ENCODE measurements around the gene BCHE. TPM values are rescaled to one million over a fixed set of nuclear protein-coding genes. Genes with fewer than 3 reads are reported as not detected.

BCHE gene
- 1.5 and 1.7 TPM in 2 replicates for total RNA-seq (2014; rRNA removed; shearing (Covaris generic))

DNA sequence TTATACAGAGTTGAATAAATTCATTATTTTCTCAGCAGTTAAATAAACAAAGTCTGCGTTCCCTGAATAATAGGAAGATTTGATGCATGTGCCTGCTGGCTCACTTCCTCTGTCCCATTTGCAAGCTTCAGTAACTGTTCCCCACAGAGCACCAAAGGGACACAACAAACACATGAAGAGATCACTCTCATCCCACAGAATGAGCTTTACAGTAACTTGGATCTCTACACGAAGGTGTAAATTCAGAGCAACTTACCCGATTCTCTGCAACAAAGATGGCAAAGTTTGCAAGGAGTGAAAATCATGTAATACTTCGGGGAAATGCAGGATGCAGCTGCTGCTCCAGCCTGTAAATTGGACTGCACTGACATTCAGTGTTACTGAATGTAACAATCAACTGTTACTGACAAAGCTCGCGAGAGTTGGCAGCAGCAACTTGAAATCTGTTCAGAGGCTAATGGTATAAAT, at the start of gene BCHE:
Gene BCHE (minus strand): TSS at position 366 of the 468 bp plus-strand sequence. CDS start 6,390 bp downstream, outside the sequence.
- DNase-seq (ENCODE audit: low read depth): peak; percentile 36

GRCh38 chr3:165885558-165886270, 48.5 kb upstream of the BCHE start:
- DNase-seq (ENCODE audit: low read depth): no peak

GRCh38 chr3:165884518-165884917, 47.3 kb upstream of the BCHE start:
- DNase-seq (ENCODE audit: low read depth): no peak

GRCh38 chr3:165883863-165884478, 46.7 kb upstream of the BCHE start:
- peak; percentile 7 for DNase-seq (ENCODE audit: low read depth)

DNA sequence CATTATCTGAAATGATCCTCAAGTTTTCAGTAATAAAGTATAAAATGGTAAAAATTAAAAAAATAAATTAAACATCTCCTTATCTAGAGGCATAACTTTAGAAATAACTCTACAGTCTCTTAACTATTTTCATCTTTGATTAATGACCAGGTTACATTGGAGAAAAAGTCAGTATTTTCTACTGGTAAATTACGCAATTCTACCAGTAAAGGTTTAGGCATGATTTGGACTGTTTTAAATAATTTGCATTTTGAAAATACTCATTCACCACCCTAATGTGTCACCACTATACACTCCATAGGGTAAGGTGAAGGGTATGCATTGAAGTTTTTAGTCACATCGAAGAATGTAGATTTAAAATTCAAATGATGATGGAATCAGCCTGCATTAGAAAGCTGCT, 45.9 kb upstream of the BCHE start:
- DNase-seq (ENCODE audit: low read depth): no peak

GRCh38 chr3:165875644-165876043, 38.4 kb upstream of the BCHE start:
- no peak for DNase-seq (ENCODE audit: low read depth)

- peak; percentile 6 for DNase-seq (ENCODE audit: low read depth)
Measured at GRCh38 chr3:165874663-165875489, 37.7 kb upstream of the BCHE start.

GRCh38 chr3:165868088-165868487, 30.9 kb upstream of the BCHE start:
- no peak for DNase-seq (ENCODE audit: low read depth)

- DNase-seq (ENCODE audit: low read depth): no peak
Measured at GRCh38 chr3:165859061-165859460, 21.8 kb upstream of the BCHE start.

DNA sequence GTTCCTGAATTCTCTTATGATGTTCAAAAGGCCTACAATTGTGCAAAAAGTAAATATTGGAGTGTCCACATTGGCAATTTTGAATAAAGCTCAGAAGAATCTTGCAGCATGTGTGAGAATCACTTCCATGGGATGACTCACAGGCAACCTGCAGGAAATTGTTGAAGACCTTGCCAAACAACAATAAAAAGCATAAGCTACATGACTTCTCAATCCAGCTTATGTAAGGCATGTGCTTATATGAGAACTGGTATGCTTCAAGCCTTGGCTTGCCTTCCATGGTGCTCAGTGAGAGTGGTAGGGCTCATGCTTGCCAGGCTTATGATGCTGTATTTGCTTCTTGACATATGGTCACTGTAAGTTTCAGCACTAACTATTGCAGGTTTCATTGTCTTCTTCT, 18.4 kb upstream of the BCHE start:
- no peak for DNase-seq (ENCODE audit: low read depth)

- DNase-seq (ENCODE audit: low read depth): no peak
Measured at GRCh38 chr3:165854696-165855095, 17.5 kb upstream of the BCHE start.

GRCh38 chr3:165852711-165853110, 15.5 kb upstream of the BCHE start:
- DNase-seq (ENCODE audit: low read depth): no peak

GRCh38 chr3:165852191-165852590, 15.0 kb upstream of the BCHE start:
- DNase-seq (ENCODE audit: low read depth): no peak

- no peak for DNase-seq (ENCODE audit: low read depth)
Measured at GRCh38 chr3:165846056-165846455, 8.8 kb upstream of the BCHE start.

DNA sequence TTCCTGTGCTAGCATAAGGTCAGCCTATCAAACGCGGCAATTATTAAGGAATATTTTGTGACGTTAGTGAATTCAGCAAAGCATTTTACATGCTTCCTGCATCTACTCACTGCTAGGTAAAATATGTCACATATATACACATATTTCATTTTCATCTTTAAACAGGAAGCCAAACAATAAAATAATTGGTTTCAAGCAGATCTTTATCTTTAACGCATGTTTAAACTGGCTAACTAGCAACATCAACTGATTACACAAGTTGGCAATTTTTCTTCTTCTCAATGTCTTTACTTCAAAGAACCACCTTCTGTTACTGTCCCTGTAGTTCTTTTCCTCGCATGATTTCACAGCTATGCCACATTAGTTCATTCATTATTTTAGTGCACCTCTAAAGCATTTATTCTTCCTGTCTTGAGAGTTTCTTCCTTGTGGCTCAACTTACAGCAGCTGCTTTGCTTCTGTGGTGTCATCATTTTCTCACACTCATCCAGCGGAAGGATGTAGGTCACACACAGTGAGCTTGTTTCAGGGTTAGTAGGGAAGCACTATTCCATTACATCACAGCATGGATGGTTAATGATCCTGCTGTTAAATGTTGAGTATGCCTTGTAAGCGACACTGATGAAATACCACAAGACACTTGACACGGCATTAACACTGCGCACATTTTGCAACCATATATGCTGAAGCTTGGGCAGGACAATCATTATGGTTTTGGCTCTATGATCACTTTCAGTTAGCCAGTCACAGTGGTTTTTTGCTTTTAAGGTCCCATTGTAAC, 2.3 kb upstream of the BCHE start:
- no peak for DNase-seq (ENCODE audit: low read depth)

DNA sequence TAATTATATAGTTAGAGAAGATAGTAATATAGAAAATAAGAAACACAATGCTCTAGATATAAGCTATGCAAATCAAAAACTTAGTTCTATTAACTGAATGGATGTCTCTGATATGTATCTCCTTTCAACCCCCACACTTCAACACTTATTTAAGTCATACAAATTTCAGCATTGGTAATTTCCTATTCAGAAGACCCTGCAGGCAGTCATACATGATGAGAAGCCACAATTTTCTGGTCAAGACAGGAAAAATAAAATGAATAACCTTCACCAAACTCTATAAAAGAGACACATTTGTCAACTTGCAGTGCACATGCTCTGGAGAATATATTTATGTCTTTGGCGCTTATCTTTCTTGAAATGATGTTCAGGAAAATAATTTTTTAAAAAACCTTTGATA, 578 bp upstream of the BCHE start:
- no peak for DNase-seq (ENCODE audit: low read depth)

DNA sequence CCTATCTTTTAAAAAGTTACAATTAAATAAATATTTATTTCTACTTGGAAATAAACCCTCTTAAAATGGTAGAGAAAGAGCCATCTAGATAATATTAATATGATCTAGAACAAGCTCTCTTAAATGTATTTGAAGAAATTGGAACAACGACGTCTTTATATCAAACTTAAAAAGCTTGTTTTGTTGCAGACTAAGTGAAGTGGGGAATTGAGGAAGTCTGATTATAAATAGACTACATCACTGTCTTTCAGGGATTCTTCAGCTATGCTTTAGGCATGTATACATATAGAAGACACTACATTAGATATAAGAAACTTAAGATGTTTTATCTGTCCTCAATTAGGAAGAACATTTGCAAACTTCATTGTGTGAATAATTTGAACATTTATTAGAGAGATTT, 1.8 kb downstream of the BCHE start:
- DNase-seq (ENCODE audit: low read depth): no peak

DNA sequence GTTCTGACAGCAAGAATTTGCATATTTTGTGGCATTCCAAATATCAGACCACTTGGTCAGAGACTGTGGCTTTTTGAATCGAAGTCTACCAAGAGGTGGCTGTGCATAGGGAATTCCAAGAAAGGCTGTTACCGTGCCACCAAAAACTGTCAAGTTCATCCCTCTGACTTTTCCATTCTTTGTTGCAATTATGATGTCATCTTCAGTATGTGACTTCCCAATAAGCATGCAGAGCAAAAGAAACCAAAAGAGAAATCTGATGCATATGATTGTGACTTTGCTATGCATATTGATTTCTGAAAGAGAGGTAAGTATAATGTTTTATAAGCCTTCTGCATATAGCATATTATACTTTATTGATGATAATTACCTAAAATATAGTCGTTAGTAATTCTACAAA, 6.5 kb downstream of the BCHE start:
- DNase-seq (ENCODE audit: low read depth): no peak

GRCh38 chr3:165827883-165828282, 9.3 kb downstream of the BCHE start:
- no peak for DNase-seq (ENCODE audit: low read depth)

- DNase-seq (ENCODE audit: low read depth): no peak
Measured at GRCh38 chr3:165827233-165827632, 10.0 kb downstream of the BCHE start.

DNA sequence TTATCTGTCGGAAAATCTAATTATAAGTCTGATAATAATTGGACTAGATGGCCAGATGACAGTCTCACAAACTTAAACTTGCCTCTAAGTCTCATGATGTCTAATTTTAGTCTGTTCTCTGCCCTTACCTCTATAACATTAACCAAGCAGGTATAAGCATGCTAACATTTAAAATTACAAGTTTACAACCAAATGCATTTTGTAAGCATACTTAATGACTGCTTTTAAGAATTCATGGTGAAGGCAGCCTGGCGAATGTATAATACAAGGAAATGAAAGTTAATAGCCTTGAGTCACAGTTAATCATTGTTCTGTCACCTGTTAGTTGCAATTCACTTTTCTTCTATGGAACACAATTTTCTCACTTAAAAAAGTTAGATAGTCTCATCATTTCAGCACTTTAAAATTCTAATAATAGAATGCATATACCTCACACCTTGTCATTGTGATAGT, 16.5 kb downstream of the BCHE start:
- DNase-seq (ENCODE audit: low read depth): no peak

All from Daoy (cell line).